ENCODE measurements around the gene FLCN.

- TF ChIP-seq CTCF (IDR thresholded peaks at IDR 0.05; ENCODE audit: borderline replicate concordance, extremely low read depth, low read length, poor library complexity, severe bottlenecking): no peak
- no peak for TF ChIP-seq EZH2 (IDR thresholded peaks at IDR 0.05; ENCODE audit: borderline replicate concordance, low read depth, low read length, severe bottlenecking)
Measured at GRCh38 chr17:17237026-17237799, at the start of gene FLCN.

Data from DND-41 (cell line).